ENCODE data around the gene DYRK1A. TPM values are rescaled to one million over a fixed set of nuclear protein-coding genes. Genes with fewer than 3 reads are reported as not detected.

The DYRK1A gene
- total and polyA plus RNA-seq, 5 donors: 28.4 to 76.9 (median 70.5) TPM

DNA sequence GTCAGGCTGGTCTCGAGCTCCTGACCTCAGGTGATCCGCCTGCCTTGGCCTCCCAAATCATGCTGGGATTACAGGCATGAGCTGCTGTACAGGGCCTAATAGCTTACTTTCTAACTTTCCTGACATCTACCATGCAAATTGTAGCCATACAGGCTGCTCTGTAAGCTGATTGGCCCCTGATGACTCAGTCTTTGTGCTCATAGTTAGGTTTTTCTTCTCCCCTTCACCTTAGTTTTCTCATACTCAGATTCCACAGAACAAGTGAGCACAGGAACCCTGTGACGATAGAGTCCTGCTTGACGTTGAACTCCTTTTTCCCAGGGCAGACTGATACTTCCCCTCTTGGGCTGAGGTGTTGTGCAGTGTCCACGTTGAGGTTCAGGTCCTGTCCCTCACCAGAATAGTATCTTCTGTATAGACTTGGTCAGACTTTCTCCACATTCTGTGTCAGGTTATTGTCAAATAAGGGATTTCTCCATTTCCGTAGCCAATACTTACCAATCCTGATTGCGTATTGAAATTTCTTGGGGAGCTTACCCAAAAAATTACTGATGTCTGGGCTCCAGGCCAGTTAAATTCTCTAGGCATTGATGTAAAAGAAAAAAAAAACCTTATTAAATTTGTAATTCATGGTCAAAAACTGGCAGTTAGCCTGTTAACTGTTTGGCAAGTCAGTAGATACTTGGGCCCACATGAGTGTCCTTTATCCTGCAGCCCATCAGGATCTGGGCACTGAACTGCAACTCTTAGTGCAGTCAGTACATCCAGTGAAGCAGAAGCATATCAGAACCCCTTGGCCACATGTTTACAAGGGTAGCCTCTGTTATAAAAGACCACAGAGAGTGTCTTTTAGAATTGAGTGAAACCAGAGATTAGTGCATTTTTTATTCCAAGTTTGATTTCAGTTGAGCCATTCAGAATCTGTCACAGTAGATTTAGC is 118.2 kb downstream of the DYRK1A start:
- H3K4me3 ChIP-seq (ENCODE audit: low read length): no peak overlapping the region
- peak in 1 of 2 donors; percentile 74 for ATAC-seq
- no peak for DNase-seq
- 89% methylated on average over 7 of the region's 7 CpGs for WGBS
- no peaks in the 10 kb centered on the region for H3K9me3 ChIP-seq (ENCODE audit: control insufficient read depth, low read length)
- no peak overlapping the region for H3K27ac ChIP-seq (ENCODE audit: low read length)
- intact Hi-C loops (cut with DNase I): no loop called here
- H3K27me3 ChIP-seq (ENCODE audit: control insufficient read depth, insufficient read depth): no peaks in the 10 kb centered on the region
- H3K4me1 ChIP-seq (ENCODE audit: control insufficient read depth, insufficient read depth, low read length): peaks cover 2% of the 10 kb centered on the region

DNA sequence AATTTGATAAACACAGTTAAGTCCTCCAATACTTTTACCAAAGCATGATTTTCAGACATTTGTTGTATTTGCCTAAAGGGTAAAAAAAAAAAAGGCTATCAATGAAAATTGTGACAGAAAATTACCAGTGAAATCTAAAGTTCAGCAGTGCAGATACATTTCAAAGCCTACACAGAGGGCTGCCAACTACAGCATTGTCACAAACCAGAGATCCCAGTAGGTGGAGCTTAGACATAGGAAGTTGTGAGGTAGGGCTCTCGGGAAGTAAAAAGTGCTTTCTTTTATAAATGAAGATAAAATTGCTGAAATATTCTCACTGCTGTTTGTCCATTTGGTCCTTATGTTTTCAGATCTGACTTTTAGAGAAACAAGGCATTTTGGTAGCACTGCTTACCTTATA is 123.0 kb downstream of the DYRK1A start:
- WGBS: 18% methylated on average over 1 of the region's 1 CpG
- no peaks in the 10 kb centered on the region for H3K4me1 ChIP-seq (ENCODE audit: control insufficient read depth, insufficient read depth, low read length)
- no peak overlapping the region for H3K4me3 ChIP-seq (ENCODE audit: low read length)
- H3K9me3 ChIP-seq (ENCODE audit: control insufficient read depth, low read length): no peaks in the 10 kb centered on the region
- ATAC-seq: peak; percentile 71
- H3K27me3 ChIP-seq (ENCODE audit: control insufficient read depth, insufficient read depth): no peaks in the 10 kb centered on the region
- intact Hi-C loops (cut with DNase I): no loop called here
- H3K27ac ChIP-seq (ENCODE audit: low read length): no peak overlapping the region
- DNase-seq: no peak

DNA sequence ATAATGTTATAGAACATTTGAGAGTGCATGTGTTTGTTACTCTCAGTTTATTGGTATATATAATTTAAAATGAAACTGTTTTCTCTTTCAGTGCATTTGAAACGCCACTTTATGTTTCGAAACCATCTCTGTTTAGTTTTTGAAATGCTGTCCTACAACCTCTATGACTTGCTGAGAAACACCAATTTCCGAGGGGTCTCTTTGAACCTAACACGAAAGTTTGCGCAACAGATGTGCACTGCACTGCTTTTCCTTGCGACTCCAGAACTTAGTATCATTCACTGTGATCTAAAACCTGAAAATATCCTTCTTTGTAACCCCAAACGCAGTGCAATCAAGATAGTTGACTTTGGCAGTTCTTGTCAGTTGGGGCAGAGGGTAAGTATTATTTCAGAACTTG is 123.5 kb downstream of the DYRK1A start:
- no peak for DNase-seq
- intact Hi-C loops (cut with DNase I): no loop called here

GRCh38 chr21:37496972-37497371 is 130.4 kb downstream of the DYRK1A start:
- H3K4me1 ChIP-seq (ENCODE audit: control insufficient read depth, insufficient read depth, low read length): no peaks in the 10 kb centered on the region
- no peaks in the 10 kb centered on the region for H3K27me3 ChIP-seq (ENCODE audit: control insufficient read depth, insufficient read depth)
- H3K9me3 ChIP-seq (ENCODE audit: control insufficient read depth, low read length): no peaks in the 10 kb centered on the region
- DNase-seq (no peak), ATAC-seq (no peak)
- 64% methylated on average over 4 of the region's 4 CpGs for WGBS
- no peak overlapping the region for H3K4me3 ChIP-seq (ENCODE audit: low read length)
- intact Hi-C loops (cut with DNase I): no loop called here
- no peak overlapping the region for H3K27ac ChIP-seq (ENCODE audit: low read length)

More for the DNA sequence above, 123.5 kb downstream of the DYRK1A start:
- H3K4me1 ChIP-seq (ENCODE audit: control insufficient read depth, insufficient read depth, low read length): no peaks in the 10 kb centered on the region
- H3K9me3 ChIP-seq (ENCODE audit: control insufficient read depth, low read length): no peaks in the 10 kb centered on the region
- no peak for ATAC-seq
- H3K27ac ChIP-seq (ENCODE audit: low read length): no peak overlapping the region
- H3K27me3 ChIP-seq (ENCODE audit: control insufficient read depth, insufficient read depth): no peaks in the 10 kb centered on the region
- H3K4me3 ChIP-seq (ENCODE audit: low read length): no peak overlapping the region
- WGBS: 86% methylated on average over 7 of the region's 7 CpGs

- no peak overlapping the region for H3K27ac ChIP-seq (ENCODE audit: low read length)
Measured at GRCh38 chr21:37498664-37499063, 132.1 kb downstream of the DYRK1A start.

GRCh38 chr21:37502947-37503346 is 136.4 kb downstream of the DYRK1A start:
- H3K27me3 ChIP-seq (ENCODE audit: control insufficient read depth, insufficient read depth): no peaks in the 10 kb centered on the region
- no peaks in the 10 kb centered on the region for H3K9me3 ChIP-seq (ENCODE audit: control insufficient read depth, low read length)
- WGBS: 94% methylated on average over 3 of the region's 3 CpGs
- no peak for DNase-seq
- H3K27ac ChIP-seq (ENCODE audit: low read length): no peak overlapping the region
- H3K4me3 ChIP-seq (ENCODE audit: low read length): no peak overlapping the region
- no peak for ATAC-seq
- H3K4me1 ChIP-seq (ENCODE audit: control insufficient read depth, insufficient read depth, low read length): no peaks in the 10 kb centered on the region
- intact Hi-C loops (cut with DNase I): no loop called here

More at GRCh38 chr21:37498664-37499063, 132.1 kb downstream of the DYRK1A start:
- intact Hi-C loops (cut with DNase I): no loop called here
- ATAC-seq (no peak), DNase-seq (no peak)
- Histone ChIP-seq H3K4me1 (ENCODE audit: control insufficient read depth, insufficient read depth, low read length) (no peaks in the 10 kb centered on the region), H3K4me3 (ENCODE audit: low read length) (no peak overlapping the region), H3K27me3 (ENCODE audit: control insufficient read depth, insufficient read depth) (no peaks in the 10 kb centered on the region), H3K9me3 (ENCODE audit: control insufficient read depth, low read length) (no peaks in the 10 kb centered on the region)
- 98% methylated on average over 1 of the region's 1 CpG for WGBS

DNA sequence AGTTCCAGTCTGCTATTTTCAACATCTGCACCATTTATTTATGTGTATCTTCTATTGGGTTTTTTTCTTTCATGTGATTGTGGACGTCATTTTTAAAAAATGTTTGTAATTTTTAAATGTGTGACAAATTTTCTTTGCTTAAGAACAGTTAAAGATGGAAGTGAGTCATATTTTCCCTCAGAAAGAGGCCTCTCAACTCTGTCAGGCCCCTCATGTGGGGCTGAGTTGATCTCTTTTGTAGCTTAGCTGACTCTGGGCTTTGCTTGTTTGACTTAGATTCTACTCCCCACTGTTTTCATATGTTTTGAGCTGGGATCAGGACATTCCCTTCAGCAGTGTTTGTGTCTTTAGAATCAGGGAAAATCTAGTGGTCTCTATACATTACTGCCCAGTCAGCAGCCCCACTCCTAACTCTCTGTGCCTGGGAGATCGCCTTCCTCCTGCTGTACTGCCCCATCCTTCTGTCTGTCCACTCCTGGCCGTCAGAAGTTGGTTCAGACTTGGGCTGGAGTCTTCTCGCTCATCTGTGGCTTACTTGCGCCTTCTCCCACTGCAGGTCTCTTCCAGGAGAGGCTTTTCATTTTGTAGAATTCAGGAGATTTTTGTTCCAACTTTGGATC is 137.4 kb downstream of the DYRK1A start:
- 97% methylated on average over 5 of the region's 5 CpGs for WGBS
- DNase-seq: no peak
- intact Hi-C loops (cut with DNase I): no loop called here
- H3K27ac ChIP-seq (ENCODE audit: low read length): no peak overlapping the region
- H3K27me3 ChIP-seq (ENCODE audit: control insufficient read depth, insufficient read depth): no peaks in the 10 kb centered on the region
- no peaks in the 10 kb centered on the region for H3K9me3 ChIP-seq (ENCODE audit: control insufficient read depth, low read length)
- no peak for ATAC-seq
- no peaks in the 10 kb centered on the region for H3K4me1 ChIP-seq (ENCODE audit: control insufficient read depth, insufficient read depth, low read length)
- H3K4me3 ChIP-seq (ENCODE audit: low read length): no peak overlapping the region

GRCh38 chr21:37505963-37506362 is 139.4 kb downstream of the DYRK1A start:
- H3K27ac ChIP-seq (ENCODE audit: low read length): no peak overlapping the region
- no peak overlapping the region for H3K4me3 ChIP-seq (ENCODE audit: low read length)
- H3K4me1 ChIP-seq (ENCODE audit: control insufficient read depth, insufficient read depth, low read length): no peaks in the 10 kb centered on the region
- no peaks in the 10 kb centered on the region for H3K9me3 ChIP-seq (ENCODE audit: control insufficient read depth, low read length)
- 94% methylated on average over 12 of the region's 12 CpGs for WGBS
- no peaks in the 10 kb centered on the region for H3K27me3 ChIP-seq (ENCODE audit: control insufficient read depth, insufficient read depth)
- no peak for DNase-seq
- no peak for ATAC-seq
- intact Hi-C loops (cut with DNase I): no loop called here

- ATAC-seq (no peak), DNase-seq (no peak)
- no peak overlapping the region for H3K4me3 ChIP-seq (ENCODE audit: low read length)
- no peaks in the 10 kb centered on the region for H3K4me1 ChIP-seq (ENCODE audit: control insufficient read depth, insufficient read depth, low read length)
- H3K27me3 ChIP-seq (ENCODE audit: control insufficient read depth, insufficient read depth): no peaks in the 10 kb centered on the region
- H3K9me3 ChIP-seq (ENCODE audit: control insufficient read depth, low read length): no peaks in the 10 kb centered on the region
- H3K27ac ChIP-seq (ENCODE audit: low read length): no peak overlapping the region
- WGBS: 88% methylated on average over 3 of the region's 3 CpGs
- intact Hi-C loops (cut with DNase I): no loop called here
Measured at GRCh38 chr21:37507716-37508115, 141.1 kb downstream of the DYRK1A start.

DNA sequence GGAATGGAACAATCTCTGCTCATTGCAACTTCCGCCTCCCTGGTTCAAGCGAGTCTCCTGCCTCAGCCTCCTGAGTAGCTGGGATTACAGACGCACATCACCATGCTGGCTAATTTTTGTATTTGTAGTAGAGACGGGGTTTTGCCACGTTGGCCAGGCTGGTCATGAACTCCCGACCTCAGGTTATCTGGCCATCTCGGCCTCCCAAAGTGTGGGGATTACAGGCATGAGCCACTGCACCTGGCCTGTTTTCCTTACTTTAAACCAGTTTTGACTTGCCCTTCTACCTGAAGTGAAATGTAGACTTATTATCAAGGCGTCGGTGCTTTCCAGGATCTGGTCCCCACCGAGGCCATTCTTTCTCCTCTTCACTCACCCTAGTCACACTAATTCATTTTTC is 141.8 kb downstream of the DYRK1A start:
- no peak overlapping the region for H3K4me3 ChIP-seq (ENCODE audit: low read length)
- no peak for ATAC-seq
- 92% methylated on average over 10 of the region's 10 CpGs for WGBS
- no peaks in the 10 kb centered on the region for H3K27me3 ChIP-seq (ENCODE audit: control insufficient read depth, insufficient read depth)
- H3K4me1 ChIP-seq (ENCODE audit: control insufficient read depth, insufficient read depth, low read length): no peaks in the 10 kb centered on the region
- H3K9me3 ChIP-seq (ENCODE audit: control insufficient read depth, low read length): no peaks in the 10 kb centered on the region
- intact Hi-C loops (cut with DNase I): no loop called here
- no peak for DNase-seq
- H3K27ac ChIP-seq (ENCODE audit: low read length): no peak overlapping the region

DNA sequence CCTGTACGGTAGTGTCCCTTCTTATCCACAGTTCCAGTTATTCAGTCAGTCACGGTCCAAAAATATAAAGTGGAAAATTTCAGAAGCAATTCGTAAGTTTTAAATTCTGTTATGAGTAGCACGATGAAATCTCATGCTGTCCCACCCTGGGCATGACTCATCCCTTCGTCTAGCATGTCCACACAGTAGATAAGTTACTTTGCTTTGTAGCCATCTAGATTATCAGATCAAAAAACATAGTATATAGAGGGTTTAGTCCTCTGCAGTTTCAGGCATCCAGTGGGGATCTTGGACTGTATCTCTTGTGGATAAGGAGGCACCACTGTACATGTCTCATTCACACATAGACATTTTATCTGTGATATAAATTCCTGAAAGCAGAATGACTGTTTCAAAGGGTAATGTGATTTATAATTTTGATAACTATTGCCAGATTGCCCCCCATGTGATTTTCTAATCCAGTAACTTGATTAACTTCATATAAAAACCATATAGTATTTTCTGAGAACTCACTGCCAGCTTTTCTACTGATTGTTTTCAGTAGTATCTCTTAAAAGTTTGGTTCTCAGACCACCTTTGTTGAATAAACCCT is 143.3 kb downstream of the DYRK1A start:
- WGBS: 86% methylated on average over 5 of the region's 5 CpGs
- ATAC-seq (no peak), DNase-seq (no peak)
- Histone ChIP-seq H3K4me1 (ENCODE audit: control insufficient read depth, insufficient read depth, low read length) (no peaks in the 10 kb centered on the region), H3K4me3 (ENCODE audit: low read length) (no peak overlapping the region), H3K9me3 (ENCODE audit: control insufficient read depth, low read length) (no peaks in the 10 kb centered on the region), H3K27ac (ENCODE audit: low read length) (no peak overlapping the region), H3K27me3 (ENCODE audit: control insufficient read depth, insufficient read depth) (no peaks in the 10 kb centered on the region)
- intact Hi-C loops (cut with DNase I): no loop called here
